Epithelial cell of proximal tubule (primary cell): ENCODE measurements around the gene SLC12A4. TPM values are rescaled to one million over a fixed set of nuclear protein-coding genes. Genes with fewer than 3 reads are reported as not detected.

Experiments
- DNase-seq: peaks from one replicate; pipeline ENCODE4 v3.0.0-alpha.2; 2011; ENCODE audit warnings: low read depth
- H3K4me3 ChIP-seq: 2 replicates; pipeline ENCODE4 v1.5.1; 2011; ENCODE audit warnings: low read depth, mild to moderate bottlenecking, low read length
- total RNA-seq: library from RNA; depleted of rRNA; stranded (reverse); fragments of >200 nt; gene quantifications from 2 replicates; pipeline ENCODE4 v1.2.3, GENCODE V29; 2015
- TF ChIP-seq, protein P1 (sequence below): conservative IDR thresholded peaks from 2 replicates; pipeline ENCODE4 v1.5.1; 2012; ENCODE audit warnings: low read depth, mild to moderate bottlenecking, low read length

The SLC12A4 gene
- total RNA-seq, 1 donor from 2014 or later, result 50.7 TPM

DNA sequence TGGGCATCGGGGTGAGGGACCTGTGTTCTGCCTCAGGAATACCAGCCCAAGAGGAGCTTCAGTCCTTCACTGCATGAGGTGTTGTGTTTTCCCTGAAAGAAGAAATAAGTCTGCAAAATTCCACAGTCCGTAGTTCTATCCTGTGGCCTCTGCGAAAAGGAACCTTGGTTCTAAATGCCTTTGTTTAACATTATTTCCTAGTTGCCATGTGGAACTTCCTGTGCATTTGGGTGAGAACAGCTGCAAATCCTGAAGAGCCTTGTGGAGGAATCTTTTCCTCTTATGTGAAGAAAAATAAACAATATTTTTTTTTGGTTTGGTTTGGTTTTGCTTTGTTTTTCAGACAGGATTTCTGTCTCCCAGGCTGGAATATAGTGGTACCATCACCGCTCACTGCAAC, 65.6 kb downstream of the SLC12A4 start:
- no peak overlapping the region for H3K4me3 ChIP-seq
- TF ChIP-seq, protein P1, sequence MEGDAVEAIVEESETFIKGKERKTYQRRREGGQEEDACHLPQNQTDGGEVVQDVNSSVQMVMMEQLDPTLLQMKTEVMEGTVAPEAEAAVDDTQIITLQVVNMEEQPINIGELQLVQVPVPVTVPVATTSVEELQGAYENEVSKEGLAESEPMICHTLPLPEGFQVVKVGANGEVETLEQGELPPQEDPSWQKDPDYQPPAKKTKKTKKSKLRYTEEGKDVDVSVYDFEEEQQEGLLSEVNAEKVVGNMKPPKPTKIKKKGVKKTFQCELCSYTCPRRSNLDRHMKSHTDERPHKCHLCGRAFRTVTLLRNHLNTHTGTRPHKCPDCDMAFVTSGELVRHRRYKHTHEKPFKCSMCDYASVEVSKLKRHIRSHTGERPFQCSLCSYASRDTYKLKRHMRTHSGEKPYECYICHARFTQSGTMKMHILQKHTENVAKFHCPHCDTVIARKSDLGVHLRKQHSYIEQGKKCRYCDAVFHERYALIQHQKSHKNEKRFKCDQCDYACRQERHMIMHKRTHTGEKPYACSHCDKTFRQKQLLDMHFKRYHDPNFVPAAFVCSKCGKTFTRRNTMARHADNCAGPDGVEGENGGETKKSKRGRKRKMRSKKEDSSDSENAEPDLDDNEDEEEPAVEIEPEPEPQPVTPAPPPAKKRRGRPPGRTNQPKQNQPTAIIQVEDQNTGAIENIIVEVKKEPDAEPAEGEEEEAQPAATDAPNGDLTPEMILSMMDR, result no peak
- DNase-seq, result no peak

DNA sequence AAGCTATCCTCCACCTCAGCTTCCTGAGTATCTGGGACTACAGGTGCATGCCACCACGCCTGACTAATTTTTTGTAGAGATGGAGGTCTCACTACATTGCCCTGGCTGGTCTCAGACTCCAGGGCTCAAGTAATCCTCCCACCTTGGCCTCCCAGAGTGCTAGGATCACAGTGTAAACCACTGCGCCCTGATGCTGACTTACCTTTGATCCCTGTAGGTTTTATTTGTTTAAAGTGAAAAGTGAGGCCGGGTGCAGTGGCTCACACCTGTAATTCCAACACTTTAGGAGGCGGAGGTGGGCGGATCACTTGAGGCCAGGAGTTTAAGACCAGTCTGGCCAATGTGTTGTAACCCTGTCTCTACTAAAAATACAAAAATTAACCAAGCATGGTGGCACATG, 66.7 kb downstream of the SLC12A4 start:
- no peak for DNase-seq
- TF ChIP-seq, protein P1, result no peak
- H3K4me3 ChIP-seq, result no peak overlapping the region

DNA sequence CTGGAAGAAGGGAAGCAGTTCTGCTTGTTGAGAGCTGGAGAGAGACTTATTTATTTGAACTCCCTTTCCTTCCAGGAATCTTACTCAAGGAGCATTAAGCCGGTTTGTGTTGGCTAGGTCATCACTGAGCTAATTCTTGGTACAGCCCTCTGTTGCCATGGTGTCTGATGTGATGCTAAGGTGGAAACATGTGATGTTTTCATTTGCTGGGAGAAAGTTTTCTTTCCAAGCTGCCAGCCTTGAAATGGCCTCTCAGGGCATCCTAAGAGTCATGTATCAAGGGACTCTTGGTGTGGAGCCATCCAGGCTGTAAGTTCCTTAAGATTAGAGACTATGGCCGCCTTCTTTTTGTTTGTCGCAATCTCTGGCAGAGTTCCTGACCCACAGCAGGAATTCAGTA, 71.2 kb downstream of the SLC12A4 start:
- DNase-seq, result no peak
- no peak overlapping the region for H3K4me3 ChIP-seq
- TF ChIP-seq, protein P1, result no peak

DNA sequence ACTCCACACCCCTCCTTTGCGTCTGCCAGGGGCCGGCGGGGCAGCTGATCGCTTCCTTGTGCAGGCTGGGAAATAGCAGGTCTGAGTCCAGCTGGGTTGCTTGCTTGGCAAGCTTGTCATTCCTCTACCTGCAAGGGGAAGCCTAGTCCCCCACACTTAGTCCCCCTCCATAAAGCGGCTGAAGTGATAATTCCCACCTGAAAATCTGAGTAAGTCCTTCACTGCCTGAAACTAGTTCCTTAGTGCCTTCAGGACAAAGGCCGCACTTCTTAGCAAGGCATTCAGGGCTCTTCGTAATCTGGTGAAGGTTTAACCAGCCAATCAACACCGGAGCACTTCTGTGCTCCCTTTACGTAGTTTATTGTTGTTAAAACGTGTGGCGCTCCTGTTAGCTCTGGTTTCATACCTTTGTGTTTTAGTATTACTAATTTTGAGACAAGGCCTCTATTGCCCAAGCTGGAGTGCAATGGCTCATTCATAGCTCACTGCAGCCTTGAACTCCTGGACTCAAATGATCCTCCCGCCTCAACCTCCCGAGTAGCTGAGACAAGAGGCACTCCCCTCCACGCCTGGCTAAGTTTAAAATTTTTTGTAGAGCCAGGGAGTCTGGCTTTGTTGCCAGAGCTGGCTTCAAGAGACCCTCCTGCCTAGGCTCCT, 74.6 kb downstream of the SLC12A4 start:
- DNase-seq, result no peak
- peak overlapping the region; percentile 98 for H3K4me3 ChIP-seq
- TF ChIP-seq, protein P1, result no peak

Other genes starting within 250 kb of the SLC12A4 start
- 16.1 and 20.1 TPM in 2 replicates for gene GFOD2, start 249.3 kb downstream of the SLC12A4 start, total RNA-seq
- 4.0 and 5.3 TPM in 2 replicates for gene RANBP10, start 162.1 kb downstream of the SLC12A4 start, total RNA-seq
- gene TSNAXIP1, start 161.7 kb downstream of the SLC12A4 start, total RNA-seq, result 0.07 and 0.52 TPM in 2 replicates
- 33.7 and 45.7 TPM in 2 replicates for gene THAP11, start 126.3 kb downstream of the SLC12A4 start, total RNA-seq
- gene NUTF2, start 121.7 kb downstream of the SLC12A4 start, total RNA-seq, result 219 and 549 TPM in 2 replicates
- gene CENPT, start 120.9 kb downstream of the SLC12A4 start, total RNA-seq, result 36.3 and 40.4 TPM in 2 replicates
- gene EDC4, start 95.6 kb downstream of the SLC12A4 start, total RNA-seq, result 61.1 and 61.2 TPM in 2 replicates
- gene NRN1L, start 83.8 kb downstream of the SLC12A4 start, total RNA-seq, result 0.46 TPM in 1 of 2 replicates, not detected in the other
- gene PSKH1, start 75.4 kb downstream of the SLC12A4 start, total RNA-seq, result 6.7 and 8.1 TPM in 2 replicates
- gene CTRL, start 36.8 kb downstream of the SLC12A4 start, total RNA-seq, result 1.6 and 2.1 TPM in 2 replicates
- 54.1 and 58.1 TPM in 2 replicates for gene PSMB10, start 31.8 kb downstream of the SLC12A4 start, total RNA-seq
- 7.5 TPM in 2 replicates for gene LCAT, start 24.5 kb downstream of the SLC12A4 start, total RNA-seq
- gene DPEP3, start 11.9 kb upstream of the SLC12A4 start, total RNA-seq, result not detected in 2 replicates
- not detected in 2 replicates for gene DPEP2, start 30.8 kb upstream of the SLC12A4 start, total RNA-seq
- not detected in 2 replicates for gene DPEP2NB, start 47.3 kb upstream of the SLC12A4 start, total RNA-seq
- gene DDX28, start 54.6 kb upstream of the SLC12A4 start, total RNA-seq, result 5.3 and 11.8 TPM in 2 replicates
- 20.9 and 28.5 TPM in 2 replicates for gene DUS2, start 54.6 kb upstream of the SLC12A4 start, total RNA-seq
- 15.8 and 24.7 TPM in 2 replicates for gene NFATC3, start 116.7 kb upstream of the SLC12A4 start, total RNA-seq